Lung (tissue), 12 donors: ENCODE measurements around the gene ABHD16A. TPM values are rescaled to one million over a fixed set of nuclear protein-coding genes. Genes with fewer than 3 reads are reported as not detected.

ENCODE experiments used
- ATAC-seq: fragments of 200-7000 bp; cut with Tn5 transposase; one replicate; pipeline ENCODE4 v1.9.1; 2020; ENCODE audit warnings: moderate number of reproducible peaks; ENCODE audit not compliant: insufficient read depth, low FRiP score
- DNase-seq, 3 donors: peaks; one replicate each; pipeline ENCODE4 v3.0.0-alpha.2; 2013 to 2017
- H3K27ac ChIP-seq, 2 donors: one replicate each; pipeline ENCODE4 v1.5.1; 2013; ENCODE audit warnings: mild to moderate bottlenecking in 2 of 2, moderate library complexity in 2 of 2, control low read depth in 1 of 2, inconsistent platforms in 1 of 2, low read depth in 1 of 2, low read length in 1 of 2
- H3K27me3 ChIP-seq, 3 donors: one replicate each; pipeline ENCODE4 v1.5.1; 2013; ENCODE audit warnings: low read length in 2 of 3; ENCODE audit not compliant: control insufficient read depth in 3 of 3, insufficient read depth in 3 of 3
- H3K36me3 ChIP-seq, 4 donors: one replicate each; pipeline ENCODE4 v1.5.1; 2013; ENCODE audit warnings: low read length in 4 of 4, mild to moderate bottlenecking in 1 of 4, moderate library complexity in 1 of 4; ENCODE audit not compliant: control insufficient read depth in 4 of 4, insufficient read depth in 4 of 4
- H3K4me1 ChIP-seq, 5 donors: one replicate each; pipeline ENCODE4 v1.5.1; 2013; ENCODE audit warnings: low read length in 5 of 5, mild to moderate bottlenecking in 2 of 5, moderate library complexity in 1 of 5; ENCODE audit not compliant: control insufficient read depth in 5 of 5, insufficient read depth in 5 of 5
- H3K4me3 ChIP-seq: one replicate; pipeline ENCODE4 v1.5.1; 2013; ENCODE audit warnings: mild to moderate bottlenecking, control low read depth, moderate library complexity
- H3K9ac ChIP-seq, 2 donors: one replicate each; pipeline ENCODE4 v1.5.1; 2013; ENCODE audit warnings: low read length in 2 of 2, control low read depth in 1 of 2; ENCODE audit not compliant: insufficient read depth in 1 of 2
- H3K9me3 ChIP-seq, 4 donors: one replicate each; pipeline ENCODE4 v1.5.1; 2013; ENCODE audit warnings: low read length in 3 of 4, mild to moderate bottlenecking in 1 of 4, moderate library complexity in 1 of 4; ENCODE audit not compliant: control insufficient read depth in 4 of 4, insufficient read depth in 3 of 4
- CTCF ChIP-seq: IDR thresholded peaks from 2 replicates; pipeline ENCODE4 v1.5.1; 2012; ENCODE audit warnings: mild to moderate bottlenecking; ENCODE audit errors: control extremely low read depth, extremely low read depth
- WGBS, 2 donors: extraction: QIAGEN DNeasy Blood & Tissue Kit; methylation state at CpG; one replicate each; pipeline ENCODE4 v1.1.7; 2013; 5-methylcytosine and 5-hydroxymethylcytosine counted together
- polyA plus RNA-seq, 2 donors: library from polyadenylated mRNA; stranded (reverse); fragments of 200-250 nt; gene quantifications; one replicate each; pipeline ENCODE4 v1.2.1, GENCODE V29; 2013
- total RNA-seq, 2 donors: library from RNA; depleted of rRNA in 1 of 2; stranded (reverse); fragments of >200 nt in 1 of 2; gene quantifications; one replicate each; pipeline ENCODE4 v1.2.1, GENCODE V29; 2014 to 2021
- donor health status: control.
- donor health status: control.
- donor health status: Bipolar disorder and iron deficiency.
- donor health status: healthy.
- donor health status: DM: yes; HTN: yes; CAD: no.

The ABHD16A gene
- total and polyA plus RNA-seq, 4 donors, result 30.6 to 68.6 (median 53.6) TPM

- ATAC-seq, result no peak
- no peak for TF ChIP-seq CTCF
- 62% methylated on average over 9 of the region's 9 CpGs for WGBS, 2 donors
- Histone ChIP-seq H3K4me3 (no peak overlapping the region), H3K4me1 (peaks cover 8 to 54% (median 16%) of the 10 kb centered on the region in 5 donors), H3K27me3 (no peaks in the 10 kb centered on the region), H3K27ac (peak overlapping the region; percentile 38 to 96), H3K9me3 (no peaks in the 10 kb centered on the region), H3K9ac (peak overlapping the region; percentile 4 to 84), H3K36me3 (peaks cover 0 to 22% (median 14%) of the 10 kb centered on the region in 4 donors)
- no peak for DNase-seq
Measured at GRCh38 chr6:31663126-31663960, 39.8 kb downstream of the ABHD16A start.

- H3K4me3 ChIP-seq, result no peak overlapping the region
- no peak overlapping the region for H3K27ac ChIP-seq
- H3K9me3 ChIP-seq, result no peaks in the 10 kb centered on the region
- ATAC-seq (no peak), DNase-seq (no peak)
- H3K27me3 ChIP-seq, result no peaks in the 10 kb centered on the region
- peaks cover 8 to 57% (median 16%) of the 10 kb centered on the region in 5 donors for H3K4me1 ChIP-seq
- no peak overlapping the region for H3K9ac ChIP-seq
- H3K36me3 ChIP-seq, result peaks cover 3 to 18% (median 10%) of the 10 kb centered on the region in 4 donors
- no peak for TF ChIP-seq CTCF
- 87 to 89% methylated on average over 10 to 12 of the region's 12 CpGs for WGBS, 2 donors
Measured at GRCh38 chr6:31662124-31662723, 40.9 kb downstream of the ABHD16A start.

- Histone ChIP-seq H3K9me3 (no peaks in the 10 kb centered on the region), H3K27ac (peak overlapping the region; percentile 85 to 95), H3K36me3 (peaks cover 3 to 22% (median 7%) of the 10 kb centered on the region in 4 donors), H3K4me1 (peaks cover 7 to 51% (median 11%) of the 10 kb centered on the region in 5 donors), H3K27me3 (no peaks in the 10 kb centered on the region), H3K4me3 (no peak overlapping the region), H3K9ac (peak overlapping the region in 1 of 2 donors; percentile 65)
- WGBS, 2 donors, result 79 to 86% methylated on average over 12 of the region's 12 CpGs
- ATAC-seq (no peak), DNase-seq (no peak)
- TF ChIP-seq CTCF, result no peak
Measured at GRCh38 chr6:31661262-31662123, 41.6 kb downstream of the ABHD16A start.
